Measurements from ENCODE around the gene COL8A1. TPM values are rescaled to one million over a fixed set of nuclear protein-coding genes. Genes with fewer than 3 reads are reported as not detected.

The COL8A1 gene
- total and polyA plus RNA-seq, 10 of the 15 experiments (the other 5 are each of a cell fraction or from before 2014, with no cell fraction given): 0.04 to 0.73 (median 0.10) TPM; not detected in 5

GRCh38 chr3:99817437-99818240, 179.2 kb downstream of the COL8A1 start, which contains the start of gene CMSS1 (continued):
- TF ChIP-seq, protein P1, sequence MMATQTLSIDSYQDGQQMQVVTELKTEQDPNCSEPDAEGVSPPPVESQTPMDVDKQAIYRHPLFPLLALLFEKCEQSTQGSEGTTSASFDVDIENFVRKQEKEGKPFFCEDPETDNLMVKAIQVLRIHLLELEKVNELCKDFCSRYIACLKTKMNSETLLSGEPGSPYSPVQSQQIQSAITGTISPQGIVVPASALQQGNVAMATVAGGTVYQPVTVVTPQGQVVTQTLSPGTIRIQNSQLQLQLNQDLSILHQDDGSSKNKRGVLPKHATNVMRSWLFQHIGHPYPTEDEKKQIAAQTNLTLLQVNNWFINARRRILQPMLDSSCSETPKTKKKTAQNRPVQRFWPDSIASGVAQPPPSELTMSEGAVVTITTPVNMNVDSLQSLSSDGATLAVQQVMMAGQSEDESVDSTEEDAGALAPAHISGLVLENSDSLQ (IDR thresholded peaks at IDR 0.05): peak; percentile 55
- TF ChIP-seq FOS (IDR thresholded peaks at IDR 0.05; ENCODE audit: borderline replicate concordance, extremely low read depth, insufficient read length) (no peak), SMAD5 (IDR thresholded peaks at IDR 0.05; ENCODE audit: low read depth) (0 out of 2 replicates have a peak, but pooled peaks have one; percentile 60), TCF12 (IDR thresholded peaks at IDR 0.05; ENCODE audit: low read depth, low read length) (peak; percentile 55; the same call in 1 of the 2 replicates), ETV6 (conservative IDR thresholded peaks at IDR 0.05 in 1 of 2, IDR thresholded peaks at IDR 0.05 in 1 of 2; ENCODE audit: borderline replicate concordance in 1 of 2, low read depth in 1 of 2) (peak in 1 of 2 experiments; percentile 13; a peak in 1 of 4 replicates), WRNIP1 (IDR thresholded peaks at IDR 0.05; ENCODE audit: borderline replicate concordance, low read depth, low read length) (no peak)

- Histone ChIP-seq H2AFZ (ENCODE audit: control insufficient read depth, low read depth, low read length) (no peak overlapping the region; the same call in 1 of the 2 replicates), H3K9me3 (replicated peaks; ENCODE audit: control insufficient read depth, insufficient read depth, low read length) (no peaks in the 10 kb centered on the region), H3K4me2 (ENCODE audit: control insufficient read depth, insufficient read depth) (peak overlapping the region; percentile 89), H3K27ac (ENCODE audit: control insufficient read depth, insufficient read depth) (no peak overlapping the region), H3K27me3 (replicated peaks in 1 of 2; ENCODE audit: control insufficient read depth in 2 of 2, insufficient read depth in 2 of 2, low read length in 1 of 2) (no peaks in the 10 kb centered on the region), H3K4me1 (ENCODE audit: control insufficient read depth, insufficient read depth, low read length) (no peaks in the 10 kb centered on the region), H3K9ac (ENCODE audit: control insufficient read depth, insufficient read depth, low read length) (no peak overlapping the region), H4K20me1 (ENCODE audit: control insufficient read depth, insufficient read depth) (no peaks in the 10 kb centered on the region), H3K36me3 (ENCODE audit: control insufficient read depth in 2 of 2, insufficient read depth in 2 of 2, low read length in 1 of 2) (peaks cover 0 to 4% of the 10 kb centered on the region in 2 experiments; a peak in 1 of 4 replicates), H3K4me3 (peak overlapping the region; percentile 75), H3K79me2 (ENCODE audit: control insufficient read depth, insufficient read depth, low read length) (peaks cover 20% of the 10 kb centered on the region)
- ATAC-seq: no peak
- ChIA-PET CTCF (interaction anchor here (1.2 kb wide), 1 partner anchor 252 kb away, joined by 4 read pairs; no protein-coding TSS in a partner anchor), POLR2A (no interaction called here), SMC1A (ENCODE audit: uncharacterized antibody, unreplicated experiment) (interaction anchor here (1.0 kb wide), 1 partner anchor 53 kb away, joined by 4 read pairs; no protein-coding TSS in a partner anchor), RAD21 (ENCODE audit: unreplicated experiment) (interaction anchor here (1.5 kb wide), 1 partner anchor 24 kb away, joined by 3 read pairs; no protein-coding TSS in a partner anchor)
- no peak for TF ChIP-seq PAX5 (IDR thresholded peaks at IDR 0.05; ENCODE audit: borderline replicate concordance, low read depth, low read length)
- intact Hi-C loops (cut with micrococcal nuclease; ENCODE audit: unreplicated experiment) (no loop called here), in situ Hi-C loops (cut with MboI) (no loop called here)
- 74% methylated on average over 2 of the region's 2 CpGs for WGBS (ENCODE audit: insufficient coverage, insufficient replicate concordance, low lambda C conversion rate, missing lambda C conversion rate)
- BruUV-seq (replicated peaks): no TSS peak
- no peak for FAIRE-seq
- DNase-seq (ENCODE audit: low read depth, low spot score): no peak
Observed at GRCh38 chr3:99818818-99819217, 180.4 kb downstream of the COL8A1 start.

Measured in GM12878 (cell line).